Measurements from ENCODE around the gene SNTB2. TPM values are rescaled to one million over a fixed set of nuclear protein-coding genes. Genes with fewer than 3 reads are reported as not detected.

SNTB2 gene
- total RNA-seq, 2 donors from 2014 or later, result 34.5 to 34.8 TPM

DNA sequence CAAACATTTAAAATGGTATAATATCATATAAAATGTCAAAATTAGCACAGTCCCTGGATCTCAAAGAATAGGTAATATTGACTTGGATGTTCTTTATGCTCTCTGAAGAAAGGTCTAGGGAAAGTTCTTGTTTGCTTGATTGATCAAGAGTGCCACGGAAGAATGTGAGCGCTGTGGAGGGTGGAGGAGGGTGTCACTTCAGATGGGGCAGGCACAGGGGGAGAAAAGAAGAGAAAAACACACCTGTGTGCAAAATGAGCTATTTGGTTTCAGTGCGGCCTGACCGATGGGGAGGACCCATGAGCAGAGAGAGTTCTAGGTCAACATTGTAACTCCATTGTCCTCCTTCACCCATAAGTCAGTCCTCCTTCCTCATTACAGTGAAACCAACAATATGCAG lies 115.3 kb downstream of the SNTB2 start:
- Histone ChIP-seq H3K9ac (ENCODE audit: low read depth in 2 of 2, low read length in 2 of 2) (no peak overlapping the region), H3K27ac (no peak overlapping the region), H3K36me3 (no peaks in the 10 kb centered on the region), H3K4me3 (no peak overlapping the region), H3K27me3 (no peaks in the 10 kb centered on the region), H3K4me1 (no peaks in the 10 kb centered on the region), H3K9me3 (no peaks in the 10 kb centered on the region)
- intact Hi-C loops (cut with DNase I), result no loop called here
- no peak for DNase-seq
- TF ChIP-seq, protein P1, sequence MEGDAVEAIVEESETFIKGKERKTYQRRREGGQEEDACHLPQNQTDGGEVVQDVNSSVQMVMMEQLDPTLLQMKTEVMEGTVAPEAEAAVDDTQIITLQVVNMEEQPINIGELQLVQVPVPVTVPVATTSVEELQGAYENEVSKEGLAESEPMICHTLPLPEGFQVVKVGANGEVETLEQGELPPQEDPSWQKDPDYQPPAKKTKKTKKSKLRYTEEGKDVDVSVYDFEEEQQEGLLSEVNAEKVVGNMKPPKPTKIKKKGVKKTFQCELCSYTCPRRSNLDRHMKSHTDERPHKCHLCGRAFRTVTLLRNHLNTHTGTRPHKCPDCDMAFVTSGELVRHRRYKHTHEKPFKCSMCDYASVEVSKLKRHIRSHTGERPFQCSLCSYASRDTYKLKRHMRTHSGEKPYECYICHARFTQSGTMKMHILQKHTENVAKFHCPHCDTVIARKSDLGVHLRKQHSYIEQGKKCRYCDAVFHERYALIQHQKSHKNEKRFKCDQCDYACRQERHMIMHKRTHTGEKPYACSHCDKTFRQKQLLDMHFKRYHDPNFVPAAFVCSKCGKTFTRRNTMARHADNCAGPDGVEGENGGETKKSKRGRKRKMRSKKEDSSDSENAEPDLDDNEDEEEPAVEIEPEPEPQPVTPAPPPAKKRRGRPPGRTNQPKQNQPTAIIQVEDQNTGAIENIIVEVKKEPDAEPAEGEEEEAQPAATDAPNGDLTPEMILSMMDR (IDR thresholded peaks at IDR 0.05), result no peak

DNA sequence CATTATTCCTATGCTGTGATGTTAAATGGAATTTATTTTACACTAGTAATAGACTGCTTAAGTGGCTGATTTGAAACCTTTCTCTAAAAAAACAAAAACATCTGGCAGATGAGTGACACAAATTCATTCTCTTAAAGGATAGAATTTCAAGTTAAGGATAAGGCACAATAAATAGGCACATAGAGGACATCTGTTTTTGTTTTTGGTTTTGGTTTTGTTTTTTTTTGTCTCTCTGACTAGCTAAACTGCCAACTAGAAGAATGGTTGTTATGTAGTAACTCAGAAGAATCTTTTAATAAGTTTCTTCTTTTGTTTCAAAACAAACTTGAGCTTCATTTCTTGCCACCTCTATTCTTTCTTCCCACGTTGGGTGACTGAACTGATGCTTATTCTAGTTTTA lies 119.1 kb downstream of the SNTB2 start:
- H3K4me1 ChIP-seq, result no peaks in the 10 kb centered on the region
- DNase-seq, result no peak
- H3K9me3 ChIP-seq, result no peaks in the 10 kb centered on the region
- intact Hi-C loops (cut with DNase I), result no loop called here
- H3K4me3 ChIP-seq, result no peak overlapping the region
- no peak overlapping the region for H3K27ac ChIP-seq
- no peaks in the 10 kb centered on the region for H3K27me3 ChIP-seq
- no peak overlapping the region for H3K9ac ChIP-seq (ENCODE audit: low read depth in 2 of 2, low read length in 2 of 2)
- TF ChIP-seq, protein P1 (IDR thresholded peaks at IDR 0.05), result no peak
- H3K36me3 ChIP-seq, result no peaks in the 10 kb centered on the region

DNA sequence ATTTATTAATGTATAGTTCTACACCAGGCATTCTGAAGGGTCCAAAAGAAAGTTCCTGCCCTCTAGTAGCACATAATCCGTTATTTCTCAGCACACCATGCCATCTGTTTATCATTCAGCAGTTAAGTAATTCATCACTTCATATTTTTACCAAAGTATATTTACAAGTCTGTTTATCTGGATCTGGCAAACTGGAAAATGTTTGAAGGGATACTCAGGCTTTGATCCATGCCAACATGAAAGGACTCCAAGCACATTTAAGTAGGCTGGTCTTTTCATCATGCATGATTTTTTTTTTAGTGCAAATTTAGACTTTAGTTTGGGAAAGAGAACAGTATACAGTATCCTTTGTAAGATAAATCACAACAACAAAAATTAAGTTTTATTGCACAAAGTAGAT lies 120.1 kb downstream of the SNTB2 start:
- intact Hi-C loops (cut with DNase I), result no loop called here
- Histone ChIP-seq H3K27ac (no peak overlapping the region), H3K4me3 (no peak overlapping the region), H3K36me3 (no peaks in the 10 kb centered on the region), H3K9ac (ENCODE audit: low read depth in 2 of 2, low read length in 2 of 2) (no peak overlapping the region), H3K27me3 (no peaks in the 10 kb centered on the region), H3K4me1 (no peaks in the 10 kb centered on the region), H3K9me3 (no peaks in the 10 kb centered on the region)
- TF ChIP-seq, protein P1 (IDR thresholded peaks at IDR 0.05), result no peak
- no peak for DNase-seq

DNA sequence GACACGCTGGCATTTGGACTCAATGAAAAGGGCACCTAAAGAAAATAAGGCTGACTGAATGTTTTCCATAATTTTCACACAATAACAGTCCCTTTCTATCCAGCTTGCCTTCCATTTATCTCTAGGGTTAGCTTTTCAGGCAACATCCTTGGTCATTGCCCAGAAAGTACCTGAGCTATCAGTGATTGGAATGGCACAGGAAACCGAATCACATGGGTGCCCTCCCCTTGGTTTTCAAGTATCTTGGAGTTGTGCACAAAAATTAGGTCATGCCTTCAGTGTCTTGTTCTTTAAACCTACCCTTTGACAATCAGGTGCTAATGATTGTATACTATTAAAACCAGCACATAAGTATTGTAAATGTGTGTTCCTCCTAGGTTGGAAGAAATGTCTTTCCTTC lies 120.9 kb downstream of the SNTB2 start:
- no peak overlapping the region for H3K27ac ChIP-seq
- intact Hi-C loops (cut with DNase I), result no loop called here
- DNase-seq, result no peak
- H3K9me3 ChIP-seq, result no peaks in the 10 kb centered on the region
- no peak overlapping the region for H3K9ac ChIP-seq (ENCODE audit: low read depth in 2 of 2, low read length in 2 of 2)
- TF ChIP-seq, protein P1 (IDR thresholded peaks at IDR 0.05), result no peak
- no peaks in the 10 kb centered on the region for H3K27me3 ChIP-seq
- H3K4me1 ChIP-seq, result peaks cover 5% of the 10 kb centered on the region
- H3K4me3 ChIP-seq, result no peak overlapping the region
- H3K36me3 ChIP-seq, result no peaks in the 10 kb centered on the region

DNA sequence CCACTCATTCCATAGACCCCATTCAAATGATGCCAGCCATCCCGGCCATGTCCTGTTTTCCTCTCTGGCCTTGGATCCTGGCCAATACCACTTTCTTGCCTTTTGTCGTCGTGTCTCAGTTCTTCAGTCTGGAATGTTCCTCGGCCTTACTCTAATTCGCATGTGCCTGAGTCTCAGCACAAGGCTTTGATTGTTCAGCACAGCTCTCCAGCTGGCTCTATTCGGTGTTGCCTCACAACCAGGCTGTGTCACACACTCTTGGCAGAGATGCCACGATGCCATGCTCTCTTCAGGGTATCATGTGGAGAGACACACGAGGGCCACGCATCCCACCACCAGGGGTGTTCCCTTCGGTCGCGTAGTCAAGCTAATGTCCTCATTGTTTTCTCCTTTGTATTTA lies 122.4 kb downstream of the SNTB2 start:
- no peak overlapping the region for H3K27ac ChIP-seq
- no peak for DNase-seq
- TF ChIP-seq, protein P1 (IDR thresholded peaks at IDR 0.05), result no peak
- H3K27me3 ChIP-seq, result no peaks in the 10 kb centered on the region
- no peaks in the 10 kb centered on the region for H3K9me3 ChIP-seq
- no peaks in the 10 kb centered on the region for H3K36me3 ChIP-seq
- peak overlapping the region in 1 of 2 donors; percentile 12 for H3K9ac ChIP-seq (ENCODE audit: low read depth in 2 of 2, low read length in 2 of 2)
- peaks cover 5% of the 10 kb centered on the region for H3K4me1 ChIP-seq
- no peak overlapping the region for H3K4me3 ChIP-seq
- intact Hi-C loops (cut with DNase I), result no loop called here

All from colonic mucosa (tissue), 4 donors.